ENCODE data around the gene POLR2I. TPM values are rescaled to one million over a fixed set of nuclear protein-coding genes. Genes with fewer than 3 reads are reported as not detected.

The POLR2I gene
- total RNA-seq, 1 experiment from 2014 or later, result 92.2 TPM

DNA sequence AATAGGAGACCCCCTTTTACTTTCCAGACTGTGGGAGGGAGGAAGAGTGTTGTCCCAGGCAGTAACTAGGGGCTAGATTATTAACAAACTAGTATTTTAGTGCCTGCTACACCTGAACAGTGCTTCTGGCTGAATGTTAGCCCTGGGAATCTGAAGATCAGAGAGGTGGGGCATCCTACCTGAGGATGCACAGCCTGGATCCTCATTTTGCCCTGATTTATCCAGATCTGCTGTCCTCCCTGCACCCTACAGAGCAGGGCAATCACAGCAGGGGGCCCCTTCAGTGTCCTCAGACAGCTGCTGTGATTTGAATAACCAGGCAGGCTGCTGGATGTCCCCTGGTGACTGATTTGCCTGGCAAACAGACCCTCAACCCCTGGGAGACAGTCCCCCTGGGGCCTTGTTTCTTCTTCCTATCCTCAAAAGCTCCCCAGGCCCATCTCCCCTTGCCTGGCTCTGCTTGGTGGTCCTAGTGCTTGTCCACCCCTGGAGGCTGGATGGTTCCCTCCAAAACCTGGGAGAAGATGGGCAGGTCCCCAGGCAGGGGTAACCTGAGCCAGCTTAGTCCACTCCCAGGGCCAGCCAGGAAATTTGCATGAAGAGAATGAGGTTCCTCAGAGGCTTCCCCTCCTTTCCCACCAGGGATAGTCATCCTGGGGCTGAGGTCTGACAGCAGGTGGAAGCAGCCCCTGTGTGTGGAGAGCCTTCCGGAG lies 4.0 kb downstream of the POLR2I start, which contains the start of gene OVOL3:
Gene OVOL3 (plus strand): TSS at position 657 of the 713 bp plus-strand sequence. CDS start 60 bp downstream, outside the sequence.
- intact Hi-C loops (cut with micrococcal nuclease; ENCODE audit: unreplicated experiment), result loop anchor here (10.0 kb wide), 1 partner anchor 56 kb away; the partner anchor contains the start of genes THAP8 and WDR62
- no peaks in the 10 kb centered on the region for H3K27me3 ChIP-seq (ENCODE audit: insufficient read depth, low read depth)
- ChIA-PET POLR2A (ENCODE audit: unreplicated experiment) (interaction anchor here (0.7 kb wide), 1 partner anchor 362 kb away, joined by 4 read pairs; the partner anchor contains the start of gene LIN37), CTCF (no interaction called here)
- no TSS peak for BruUV-seq (replicated peaks)
- H4K20me1 ChIP-seq (ENCODE audit: insufficient read depth), result no peaks in the 10 kb centered on the region; the same call in none of the 2 replicates
- H3K4me2 ChIP-seq, result no peak within 1 kb of the TSS
- peaks cover 17% of the 10 kb centered on the region for H3K79me2 ChIP-seq (ENCODE audit: low read depth)
- no peak within 1 kb of the TSS for H2AFZ ChIP-seq
- DNase-seq, result no peak
- no peaks in the 10 kb centered on the region for H3K36me3 ChIP-seq (ENCODE audit: low read depth)
- peaks cover 7% of the 10 kb centered on the region for H3F3A ChIP-seq (ENCODE audit: insufficient read depth, low read depth)
- H3K4me3 ChIP-seq, result no peak within 1 kb of the TSS
- no peaks in the 10 kb centered on the region for H3K9me2 ChIP-seq (ENCODE audit: insufficient read depth)
- H3K27ac ChIP-seq, result no peak within 1 kb of the TSS
- H3K4me1 ChIP-seq (replicated peaks; ENCODE audit: insufficient read depth), result peaks cover 5% of the 10 kb centered on the region
- TF ChIP-seq EZH2 (IDR thresholded peaks at IDR 0.05; ENCODE audit: low read depth), result no peak
- TF ChIP-seq, protein P1, sequence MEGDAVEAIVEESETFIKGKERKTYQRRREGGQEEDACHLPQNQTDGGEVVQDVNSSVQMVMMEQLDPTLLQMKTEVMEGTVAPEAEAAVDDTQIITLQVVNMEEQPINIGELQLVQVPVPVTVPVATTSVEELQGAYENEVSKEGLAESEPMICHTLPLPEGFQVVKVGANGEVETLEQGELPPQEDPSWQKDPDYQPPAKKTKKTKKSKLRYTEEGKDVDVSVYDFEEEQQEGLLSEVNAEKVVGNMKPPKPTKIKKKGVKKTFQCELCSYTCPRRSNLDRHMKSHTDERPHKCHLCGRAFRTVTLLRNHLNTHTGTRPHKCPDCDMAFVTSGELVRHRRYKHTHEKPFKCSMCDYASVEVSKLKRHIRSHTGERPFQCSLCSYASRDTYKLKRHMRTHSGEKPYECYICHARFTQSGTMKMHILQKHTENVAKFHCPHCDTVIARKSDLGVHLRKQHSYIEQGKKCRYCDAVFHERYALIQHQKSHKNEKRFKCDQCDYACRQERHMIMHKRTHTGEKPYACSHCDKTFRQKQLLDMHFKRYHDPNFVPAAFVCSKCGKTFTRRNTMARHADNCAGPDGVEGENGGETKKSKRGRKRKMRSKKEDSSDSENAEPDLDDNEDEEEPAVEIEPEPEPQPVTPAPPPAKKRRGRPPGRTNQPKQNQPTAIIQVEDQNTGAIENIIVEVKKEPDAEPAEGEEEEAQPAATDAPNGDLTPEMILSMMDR (conservative IDR thresholded peaks at IDR 0.05), result no peak
- H3K9me3 ChIP-seq (ENCODE audit: insufficient read depth, low read depth), result no peaks in the 10 kb centered on the region

DNA sequence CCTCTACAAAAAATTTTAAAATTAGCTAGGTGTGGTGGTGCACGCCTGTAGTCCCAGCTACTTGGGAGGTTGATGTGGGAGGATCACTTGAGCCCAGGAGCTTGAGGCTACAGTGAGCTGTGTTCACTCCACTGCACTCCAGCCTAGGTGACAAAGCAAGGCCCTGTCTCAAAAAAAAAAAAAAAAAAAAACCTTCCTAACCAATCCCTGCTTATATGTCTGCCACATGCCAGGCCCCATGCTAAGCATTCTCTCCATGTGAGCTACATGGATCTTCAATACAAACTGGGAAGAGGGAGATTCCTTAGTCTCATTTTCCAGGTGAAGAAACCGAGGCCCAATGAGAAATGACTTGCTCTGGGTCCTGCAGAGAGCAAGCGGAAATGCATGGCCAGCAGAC lies 6.0 kb downstream of the POLR2I start:
- no peaks in the 10 kb centered on the region for H3K9me3 ChIP-seq (ENCODE audit: insufficient read depth, low read depth)
- peaks cover 8% of the 10 kb centered on the region for H3K79me2 ChIP-seq (ENCODE audit: low read depth)
- H4K20me1 ChIP-seq (ENCODE audit: insufficient read depth), result no peaks in the 10 kb centered on the region; the same call in 1 of the 2 replicates
- no peak overlapping the region for H2AFZ ChIP-seq
- POLR2A ChIA-PET (ENCODE audit: unreplicated experiment), result no interaction called here
- no TSS peak for BruUV-seq (replicated peaks)
- intact Hi-C loops (cut with micrococcal nuclease; ENCODE audit: unreplicated experiment), result no loop called here
- TF ChIP-seq, protein P1 (conservative IDR thresholded peaks at IDR 0.05), result no peak
- no peak for TF ChIP-seq EZH2 (IDR thresholded peaks at IDR 0.05; ENCODE audit: low read depth)
- no peak for DNase-seq
- peaks cover 12% of the 10 kb centered on the region for H3K4me1 ChIP-seq (replicated peaks; ENCODE audit: insufficient read depth)
- H3K4me3 ChIP-seq, result no peak overlapping the region
- no peaks in the 10 kb centered on the region for H3K36me3 ChIP-seq (ENCODE audit: low read depth)
- H3F3A ChIP-seq (ENCODE audit: insufficient read depth, low read depth), result no peaks in the 10 kb centered on the region; the same call in 1 of the 2 replicates
- H3K4me2 ChIP-seq, result no peak overlapping the region
- CTCF ChIA-PET, result no interaction called here
- no peak overlapping the region for H3K27ac ChIP-seq
- H3K9me2 ChIP-seq (ENCODE audit: insufficient read depth), result no peaks in the 10 kb centered on the region
- no peaks in the 10 kb centered on the region for H3K27me3 ChIP-seq (ENCODE audit: insufficient read depth, low read depth)

DNA sequence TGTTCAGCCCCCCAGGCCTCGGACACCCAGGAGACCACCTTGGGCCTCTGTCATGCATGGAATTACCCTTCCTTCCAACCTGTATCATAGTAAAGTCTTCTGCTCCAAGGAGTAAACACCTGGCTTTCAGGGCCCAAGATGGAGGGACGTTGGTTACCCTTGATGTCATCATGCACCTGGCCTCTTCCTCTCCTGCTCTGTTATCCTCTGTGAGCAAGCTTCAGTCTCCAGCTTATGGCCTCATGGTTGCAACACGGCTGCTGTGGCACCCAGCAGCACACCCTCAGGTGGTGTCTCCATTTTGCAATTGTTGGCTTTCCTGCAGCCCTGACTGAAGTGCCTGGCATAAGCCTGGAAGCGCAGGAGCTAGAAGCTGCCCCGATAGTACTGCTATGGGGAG lies 7.7 kb downstream of the POLR2I start:
- no peak overlapping the region for H3K4me2 ChIP-seq
- H3F3A ChIP-seq (ENCODE audit: insufficient read depth, low read depth), result no peaks in the 10 kb centered on the region; the same call in 1 of the 2 replicates
- TF ChIP-seq EZH2 (IDR thresholded peaks at IDR 0.05; ENCODE audit: low read depth), result no peak
- TF ChIP-seq, protein P1 (conservative IDR thresholded peaks at IDR 0.05), result no peak
- no TSS peak for BruUV-seq (replicated peaks)
- no peak overlapping the region for H3K27ac ChIP-seq
- DNase-seq, result no peak
- H3K4me3 ChIP-seq, result no peak overlapping the region
- peaks cover 10% of the 10 kb centered on the region for H3K4me1 ChIP-seq (replicated peaks; ENCODE audit: insufficient read depth)
- H2AFZ ChIP-seq, result no peak overlapping the region
- no peaks in the 10 kb centered on the region for H3K36me3 ChIP-seq (ENCODE audit: low read depth)
- no peaks in the 10 kb centered on the region for H3K27me3 ChIP-seq (ENCODE audit: insufficient read depth, low read depth)
- no peaks in the 10 kb centered on the region for H3K79me2 ChIP-seq (ENCODE audit: low read depth)
- no peaks in the 10 kb centered on the region for H3K9me3 ChIP-seq (ENCODE audit: insufficient read depth, low read depth)
- ChIA-PET CTCF (interaction anchor here (0.6 kb wide), 1 partner anchor 83 kb away, joined by 3 read pairs; no protein-coding TSS in a partner anchor), POLR2A (ENCODE audit: unreplicated experiment) (no interaction called here)
- intact Hi-C loops (cut with micrococcal nuclease; ENCODE audit: unreplicated experiment), result no loop called here
- H3K9me2 ChIP-seq (ENCODE audit: insufficient read depth), result no peaks in the 10 kb centered on the region
- no peaks in the 10 kb centered on the region; the same call in 1 of the 2 replicates for H4K20me1 ChIP-seq (ENCODE audit: insufficient read depth)
